Esophagus mucosa (tissue), 1 donor: ENCODE measurements around the gene RHCE. TPM values are rescaled to one million over a fixed set of nuclear protein-coding genes. Genes with fewer than 3 reads are reported as not detected.
A peak's percentile ranks its signal among the peaks of the same experiment; 100 is the strongest.
"Not testable (repeated sequence)": the region's sequence is repeated elsewhere in the genome, so short reads cannot be mapped to it uniquely, and the experiment has no call there.

Experiments
- ATAC-seq: fragments of 200-7000 bp; cut with Tn5 transposase; one replicate; pipeline ENCODE4 v1.9.1; 2020
- total RNA-seq: library from RNA; stranded (reverse); gene quantifications from one replicate; pipeline ENCODE4 v1.2.4, GENCODE V29; 2023
- donor health status: DM: yes; HTN: yes; CAD: no.

RHCE gene
- total RNA-seq = 0.76 TPM

- ATAC-seq = not testable (repeated sequence)
These were observed at the start of gene RHCE for GRCh38 chr1:25420715-25421114. TSS of gene RHCE (minus strand) at chr1:25420825. CDS start at chr1:25420786, 39 bp downstream.

GRCh38 chr1:25469177-25469576 lies 48.6 kb upstream of the RHCE start:
- no peak for ATAC-seq

GRCh38 chr1:25468033-25468432 lies 47.4 kb upstream of the RHCE start:
- ATAC-seq = no peak

GRCh38 chr1:25467616-25468015 lies 47.0 kb upstream of the RHCE start:
- ATAC-seq = no peak

GRCh38 chr1:25467193-25467592 lies 46.6 kb upstream of the RHCE start:
- no peak for ATAC-seq

GRCh38 chr1:25462732-25463131 lies 42.1 kb upstream of the RHCE start:
- ATAC-seq = no peak

GRCh38 chr1:25461849-25462248 lies 41.2 kb upstream of the RHCE start:
- no peak for ATAC-seq

GRCh38 chr1:25460816-25461215 lies 40.2 kb upstream of the RHCE start:
- ATAC-seq = not testable (repeated sequence)

GRCh38 chr1:25460020-25460419 lies 39.4 kb upstream of the RHCE start:
- no peak for ATAC-seq

GRCh38 chr1:25458541-25459298 lies 38.1 kb upstream of the RHCE start:
- peak; percentile 73 for ATAC-seq

GRCh38 chr1:25456502-25456901 lies 35.9 kb upstream of the RHCE start:
- ATAC-seq = no peak

GRCh38 chr1:25451908-25452307 lies 31.3 kb upstream of the RHCE start:
- ATAC-seq = no peak

GRCh38 chr1:25450891-25451290 lies 30.3 kb upstream of the RHCE start:
- no peak for ATAC-seq

- no peak for ATAC-seq
These were observed 26.9 kb upstream of the RHCE start for GRCh38 chr1:25447547-25447946.

GRCh38 chr1:25445993-25446538 lies 25.4 kb upstream of the RHCE start:
- ATAC-seq = no peak

GRCh38 chr1:25444604-25445003 lies 24.0 kb upstream of the RHCE start:
- ATAC-seq = not testable (repeated sequence)

- peak; percentile 76 for ATAC-seq
These were observed 22.5 kb upstream of the RHCE start for GRCh38 chr1:25443030-25443699.

GRCh38 chr1:25442178-25442577 lies 21.6 kb upstream of the RHCE start:
- peak; percentile 28 for ATAC-seq

- ATAC-seq = no peak
These were observed 18.7 kb upstream of the RHCE start for GRCh38 chr1:25439287-25439686.

GRCh38 chr1:25437672-25438071 lies 17.0 kb upstream of the RHCE start:
- no peak for ATAC-seq

GRCh38 chr1:25435397-25436108 lies 14.9 kb upstream of the RHCE start:
- no peak for ATAC-seq

GRCh38 chr1:25433389-25434186 lies 13.0 kb upstream of the RHCE start:
- ATAC-seq = no peak
